Gastrocnemius medialis (tissue), 4 donors: Measurements from ENCODE around the gene IGFBP2. TPM values are rescaled to one million over a fixed set of nuclear protein-coding genes. Genes with fewer than 3 reads are reported as not detected.

Experiments used
- ATAC-seq, 2 donors: fragments of 150-250 bp; one replicate each; pipeline ENCODE4 v1.9.1; 2016
- DNase-seq, 2 donors: peaks; one replicate each; pipeline ENCODE4 v3.0.0-alpha.2; 2019
- H3K27ac ChIP-seq, 4 donors: fragments of 200-600 bp; sonication (generic); 1 replicate in 1 of 4; 2 replicates in 3 of 4; pipeline ENCODE4 v1.5.1; 2016 to 2018; ENCODE audit warnings: mild to moderate bottlenecking in 2 of 4, moderate library complexity in 1 of 4
- H3K27me3 ChIP-seq, 3 donors: fragments of 200-600 bp; sonication (generic) in 2 of 3; 1 replicate in 1 of 3; 2 replicates in 2 of 3; pipeline versions ENCODE4 v1.5.1 to v1.6.0; 2016 to 2019; ENCODE audit warnings: mild to moderate bottlenecking in 1 of 3, moderate library complexity in 1 of 3
- H3K36me3 ChIP-seq, 2 donors: fragments of 200-600 bp; sonication (generic) in 1 of 2; one replicate each; pipeline ENCODE4 v1.5.1; 2017 to 2018
- H3K4me1 ChIP-seq, 2 donors: fragments of 200-600 bp; sonication (generic) in 1 of 2; one replicate each; pipeline ENCODE4 v1.5.1; 2016 to 2017; ENCODE audit warnings: mild to moderate bottlenecking in 2 of 2
- H3K4me3 ChIP-seq, 4 donors: fragments of 200-600 bp; sonication (generic) in 3 of 4; 1 replicate in 1 of 4; 2 replicates in 3 of 4; pipeline ENCODE4 v1.5.1; 2016 to 2019; ENCODE audit warnings: mild to moderate bottlenecking in 2 of 4
- H3K9me3 ChIP-seq, 3 donors: fragments of 200-600 bp; sonication (generic) in 2 of 3; 1 replicate in 1 of 3; 2 replicates in 2 of 3; pipeline ENCODE4 v1.5.1; 2016 to 2019
- POLR2A ChIP-seq, 2 donors: fragments of 450-650 bp; IDR thresholded peaks; one replicate each; pipeline ENCODE4 v1.6.1; 2017; ENCODE audit warnings: antibody characterized with exemption in 2 of 2, mild to moderate bottlenecking in 2 of 2, moderate library complexity in 2 of 2
- in situ Hi-C, 4 donors: fragments of 200-750 bp; cut with MboI; loops; one replicate each; pipeline versions ENCODE4 v1.15.0 to v1.8.0; 2017; ENCODE audit warnings: low sequenced_read_pairs in 4 of 4
- intact Hi-C: fragments of 100-400 bp; cut with DNase I; formaldehyde crosslinking; loops from one replicate; pipeline ENCODE4 v1.15.1; 2023; ENCODE audit warnings: low total_unique reads
- total RNA-seq, 4 donors: library from RNA; depleted of rRNA; stranded (reverse); fragments of >200 nt; gene quantifications; one replicate each; pipeline versions ENCODE4 v1.1.0 to v1.2.3, GENCODE V29; 2016
- TF ChIP-seq, protein P1 (sequence below), 5 experiments: fragments of 450-650 bp in 3 of 5; fragments of 200-600 bp in 2 of 5; sonication (generic) in 2 of 5; IDR thresholded peaks in 4 of 5; conservative IDR thresholded peaks in 1 of 5; 1 replicate in 4 of 5; 2 replicates in 1 of 5; pipeline ENCODE4 v1.5.1; 2016 to 2019; ENCODE audit warnings: antibody characterized with exemption in 5 of 5, mild to moderate bottlenecking in 3 of 5, moderate library complexity in 3 of 5

The IGFBP2 gene
- total RNA-seq, 4 donors from 2014 or later, result 14.3 to 44.4 (median 23.6) TPM

DNA sequence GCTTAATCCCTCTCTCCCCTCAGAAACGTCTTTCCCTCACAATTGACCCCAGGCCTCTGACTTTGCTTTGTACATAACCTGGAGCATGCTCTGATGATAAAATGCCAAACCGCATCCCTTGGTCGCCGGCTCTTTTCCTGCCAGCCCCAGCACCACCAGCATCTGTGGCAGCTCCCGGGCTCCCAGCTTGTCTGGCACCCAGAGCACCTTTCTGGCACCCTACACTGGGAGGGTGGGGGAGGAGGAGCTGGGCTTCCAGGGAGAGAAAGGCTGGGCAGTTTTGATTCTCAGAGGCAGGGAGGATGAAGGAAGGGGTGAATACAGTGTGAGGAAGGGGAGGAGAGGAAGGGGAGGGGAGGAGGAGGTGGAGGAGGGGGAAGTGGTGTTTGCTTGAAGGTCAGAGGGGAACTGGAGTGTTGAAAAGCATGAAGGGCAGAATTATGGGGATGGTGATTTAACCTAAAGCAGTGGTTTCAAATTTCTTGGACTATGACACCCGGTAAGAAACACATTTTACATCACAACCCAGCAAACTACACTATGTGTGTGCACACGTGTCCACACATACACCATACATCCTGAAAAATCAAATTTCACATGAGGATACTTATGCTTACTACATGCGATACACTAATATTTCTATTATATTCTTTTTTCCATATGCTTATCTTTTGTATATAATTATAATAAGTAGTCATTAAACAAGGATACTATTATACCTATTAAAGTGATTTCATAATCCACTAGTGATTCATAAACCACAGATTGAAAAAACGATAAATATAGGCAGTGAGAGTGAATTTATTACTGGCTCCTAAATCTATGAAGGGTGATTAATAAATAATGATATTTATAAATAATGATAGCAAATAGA, 30.0 kb upstream of the IGFBP2 start:
- H3K4me3 ChIP-seq, result no peak overlapping the region
- TF ChIP-seq POLR2A (IDR thresholded peaks at IDR 0.05), result no peak
- TF ChIP-seq, protein P1, sequence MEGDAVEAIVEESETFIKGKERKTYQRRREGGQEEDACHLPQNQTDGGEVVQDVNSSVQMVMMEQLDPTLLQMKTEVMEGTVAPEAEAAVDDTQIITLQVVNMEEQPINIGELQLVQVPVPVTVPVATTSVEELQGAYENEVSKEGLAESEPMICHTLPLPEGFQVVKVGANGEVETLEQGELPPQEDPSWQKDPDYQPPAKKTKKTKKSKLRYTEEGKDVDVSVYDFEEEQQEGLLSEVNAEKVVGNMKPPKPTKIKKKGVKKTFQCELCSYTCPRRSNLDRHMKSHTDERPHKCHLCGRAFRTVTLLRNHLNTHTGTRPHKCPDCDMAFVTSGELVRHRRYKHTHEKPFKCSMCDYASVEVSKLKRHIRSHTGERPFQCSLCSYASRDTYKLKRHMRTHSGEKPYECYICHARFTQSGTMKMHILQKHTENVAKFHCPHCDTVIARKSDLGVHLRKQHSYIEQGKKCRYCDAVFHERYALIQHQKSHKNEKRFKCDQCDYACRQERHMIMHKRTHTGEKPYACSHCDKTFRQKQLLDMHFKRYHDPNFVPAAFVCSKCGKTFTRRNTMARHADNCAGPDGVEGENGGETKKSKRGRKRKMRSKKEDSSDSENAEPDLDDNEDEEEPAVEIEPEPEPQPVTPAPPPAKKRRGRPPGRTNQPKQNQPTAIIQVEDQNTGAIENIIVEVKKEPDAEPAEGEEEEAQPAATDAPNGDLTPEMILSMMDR (IDR thresholded peaks at IDR 0.05 in 4 of 5, conservative IDR thresholded peaks at IDR 0.05 in 1 of 5), result no peak
- intact Hi-C loops, result no loop called here
- no peaks in the 10 kb centered on the region for H3K9me3 ChIP-seq
- H3K4me1 ChIP-seq, result no peaks in the 10 kb centered on the region
- DNase-seq, result no peak
- H3K27ac ChIP-seq, result no peak overlapping the region
- H3K27me3 ChIP-seq, result no peaks in the 10 kb centered on the region
- ATAC-seq, result no peak
- in situ Hi-C loops, result no loop called here
- no peaks in the 10 kb centered on the region for H3K36me3 ChIP-seq

DNA sequence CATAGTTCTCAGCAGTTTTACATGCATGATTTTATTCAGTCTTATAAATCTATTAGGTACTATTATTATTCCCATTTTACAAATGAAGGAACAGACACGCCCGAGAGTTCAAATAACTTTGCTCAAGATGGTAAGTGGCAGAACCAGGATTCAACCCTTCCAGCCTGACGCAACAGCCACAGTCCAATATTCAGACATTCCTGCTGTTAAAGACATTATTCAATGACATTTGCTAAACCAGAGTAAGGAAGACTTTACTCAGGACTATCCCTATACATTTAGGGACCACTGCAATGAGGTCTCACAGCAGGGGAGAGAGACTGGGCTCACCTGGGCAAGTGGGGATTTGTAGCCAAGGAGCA, 29.4 kb upstream of the IGFBP2 start:
- in situ Hi-C loops, result no loop called here
- Histone ChIP-seq H3K36me3 (no peaks in the 10 kb centered on the region), H3K9me3 (no peaks in the 10 kb centered on the region), H3K27ac (no peak overlapping the region), H3K4me3 (no peak overlapping the region), H3K4me1 (no peaks in the 10 kb centered on the region), H3K27me3 (no peaks in the 10 kb centered on the region)
- TF ChIP-seq, protein P1 (IDR thresholded peaks at IDR 0.05 in 4 of 5, conservative IDR thresholded peaks at IDR 0.05 in 1 of 5), result no peak
- TF ChIP-seq POLR2A (IDR thresholded peaks at IDR 0.05), result no peak
- ATAC-seq (no peak), DNase-seq (no peak)
- intact Hi-C loops, result no loop called here

DNA sequence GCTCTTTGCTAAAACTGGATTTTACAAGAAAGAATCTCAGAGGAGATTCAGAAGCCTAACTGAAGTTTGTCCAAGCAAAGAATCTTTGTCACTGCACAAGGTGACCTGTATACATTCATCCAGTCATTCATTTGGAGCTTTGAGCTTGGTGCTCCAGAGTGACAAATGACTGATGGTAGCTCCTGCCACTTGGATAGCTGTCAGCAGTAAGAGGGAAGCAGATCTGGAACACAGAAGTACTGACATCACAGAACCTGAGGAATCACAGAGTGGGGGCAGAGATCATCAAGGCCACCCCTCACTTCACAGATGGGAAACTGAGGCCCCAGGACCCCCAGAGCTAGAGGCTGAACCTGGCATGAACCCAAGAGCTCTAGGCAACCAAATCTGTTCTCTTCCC, 28.8 kb upstream of the IGFBP2 start:
- DNase-seq (no peak), ATAC-seq (no peak)
- TF ChIP-seq, protein P1 (IDR thresholded peaks at IDR 0.05 in 4 of 5, conservative IDR thresholded peaks at IDR 0.05 in 1 of 5), result no peak
- no peak for TF ChIP-seq POLR2A (IDR thresholded peaks at IDR 0.05)
- Histone ChIP-seq H3K4me1 (no peaks in the 10 kb centered on the region), H3K27ac (no peak overlapping the region), H3K9me3 (no peaks in the 10 kb centered on the region), H3K36me3 (no peaks in the 10 kb centered on the region), H3K4me3 (no peak overlapping the region), H3K27me3 (no peaks in the 10 kb centered on the region)
- in situ Hi-C loops (no loop called here), intact Hi-C loops (no loop called here)

DNA sequence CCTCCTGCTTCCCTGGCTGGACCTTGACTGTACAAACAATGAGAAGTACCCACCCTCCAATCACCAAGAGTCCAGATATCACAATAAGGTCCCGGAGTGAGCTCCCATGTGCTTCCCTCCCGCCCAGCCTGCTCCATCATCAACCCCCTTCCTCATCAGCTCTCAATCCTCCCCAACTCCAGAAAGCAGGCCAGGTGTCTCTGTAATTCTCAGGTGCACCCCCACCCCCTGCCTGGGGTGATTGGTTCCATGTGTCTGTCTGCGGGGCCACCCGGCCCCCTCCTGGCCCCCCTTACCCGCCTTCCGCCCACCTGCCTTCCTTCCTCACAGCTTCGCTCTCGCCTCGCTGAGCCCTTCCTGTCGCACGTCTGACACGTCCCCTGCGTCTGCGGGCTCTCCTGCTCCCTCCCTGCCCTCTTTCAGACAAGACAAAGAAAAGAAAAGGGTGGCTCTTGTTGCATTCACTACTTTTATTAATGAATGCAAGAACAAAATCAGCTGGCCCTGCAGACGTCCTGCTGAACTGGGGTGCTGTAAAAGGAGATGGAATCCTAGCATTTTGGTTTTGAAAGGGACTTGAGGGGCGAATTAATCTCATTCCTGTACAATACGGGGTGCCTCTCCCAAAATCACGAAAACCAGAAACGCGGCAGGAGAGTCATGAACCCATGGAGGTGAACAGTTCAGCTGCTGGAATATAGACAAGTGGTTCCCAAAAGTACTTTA, 26.5 kb upstream of the IGFBP2 start:
- ATAC-seq, result no peak
- no peak for DNase-seq
- Histone ChIP-seq H3K27ac (no peak overlapping the region), H3K27me3 (no peaks in the 10 kb centered on the region), H3K4me1 (no peaks in the 10 kb centered on the region), H3K36me3 (no peaks in the 10 kb centered on the region), H3K4me3 (no peak overlapping the region), H3K9me3 (no peaks in the 10 kb centered on the region)
- in situ Hi-C loops (no loop called here), intact Hi-C loops (no loop called here)
- TF ChIP-seq, protein P1 (IDR thresholded peaks at IDR 0.05 in 4 of 5, conservative IDR thresholded peaks at IDR 0.05 in 1 of 5), result no peak
- no peak for TF ChIP-seq POLR2A (IDR thresholded peaks at IDR 0.05)
